22Rv1 (cell line): ENCODE data around the gene TSPAN9.

Experiments
- CTCF ChIP-seq: fragments of 450-650 bp; IDR thresholded peaks from 2 replicates; pipeline ENCODE4 v1.5.1; 2017; ENCODE audit warnings: mild to moderate bottlenecking
- ZFX ChIP-seq: fragments of 450-650 bp; IDR thresholded peaks from 2 replicates; pipeline ENCODE4 v1.6.1; 2017; ENCODE audit warnings: antibody characterized with exemption, borderline replicate concordance

DNA sequence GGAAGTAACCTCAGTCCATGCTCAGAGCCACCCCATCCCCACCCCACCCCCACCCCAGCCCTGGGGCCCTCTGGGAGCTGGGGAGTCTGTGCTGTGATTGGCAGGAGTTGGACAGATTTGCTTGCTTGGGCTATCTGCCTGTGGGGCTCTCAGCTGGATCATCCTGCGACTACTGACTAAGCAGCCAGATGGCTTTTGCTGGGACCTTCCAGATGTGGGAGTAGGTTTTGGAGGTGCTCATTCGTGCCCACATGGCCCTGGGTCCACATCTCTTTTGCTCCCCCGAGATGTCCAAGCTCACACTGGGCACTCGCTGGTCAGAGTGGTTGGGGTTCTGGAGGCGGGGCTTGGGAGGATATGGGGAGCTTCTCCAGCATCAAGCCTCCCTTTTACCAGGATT is 138.9 kb downstream of the TSPAN9 start:
- TF ChIP-seq CTCF (no peak), ZFX (no peak)
